HepG2 (cell line): ENCODE measurements around the gene SMIM12. TPM values are rescaled to one million over a fixed set of nuclear protein-coding genes. Genes with fewer than 3 reads are reported as not detected.

ENCODE experiments used
- ZBED4 ChIP-seq: sonication (generic); formaldehyde crosslinking; IDR thresholded peaks from 2 replicates; pipeline ENCODE4 v1.4.0; 2020; ENCODE audit warnings: missing genetic modification reagents, borderline replicate concordance
- ZKSCAN1 ChIP-seq: fragments of 150-350 bp; IDR thresholded peaks from 2 replicates; pipeline ENCODE4 v1.6.1; 2014; ENCODE audit warnings: low read length
- ZNF253 ChIP-seq: sonication (generic); formaldehyde crosslinking; IDR thresholded peaks from 2 replicates; pipeline ENCODE4 v1.8.0; 2022; ENCODE audit warnings: mild to moderate bottlenecking, missing genetic modification reagents, borderline replicate concordance
- ZNF318 ChIP-seq: sonication (generic); formaldehyde crosslinking; IDR thresholded peaks from 2 replicates; pipeline ENCODE4 v1.4.0; 2020; ENCODE audit warnings: mild to moderate bottlenecking, missing genetic modification reagents
- ZNF567 ChIP-seq: sonication (generic); formaldehyde crosslinking; IDR thresholded peaks from 2 replicates; pipeline ENCODE4 v1.8.1; 2023; ENCODE audit warnings: mild to moderate bottlenecking, missing genetic modification reagents, borderline replicate concordance
- ZSCAN21 ChIP-seq: sonication (generic); formaldehyde crosslinking; IDR thresholded peaks from 2 replicates; pipeline ENCODE4 v1.8.0; 2022; ENCODE audit warnings: mild to moderate bottlenecking, missing genetic modification reagents, moderate library complexity, borderline replicate concordance
- polyA plus RNA-seq, 8 experiments: library from polyadenylated mRNA; depleted of rRNA in 3 of 8; stranded (reverse) in 7 of 8; unstranded in 1 of 8; fragments of >200 nt; fragmentation: Illumina TruSeq in 4 of 8; extraction: Trizol in 4 of 8; gene quantifications; 2 replicates each; pipeline versions ENCODE4 v1.2.1 to v1.2.3, GENCODE V29; 2011 to 2016; ENCODE audit warnings: low read depth in 4 of 8, missing spikeins in 1 of 8, mixed read lengths in 1 of 8; ENCODE audit not compliant: insufficient read depth in 1 of 8
- total RNA-seq, 5 experiments: library from RNA; depleted of rRNA; stranded (reverse); fragments of >200 nt; fragmentation: Illumina TruSeq; extraction: Trizol; gene quantifications; 2 replicates each; pipeline ENCODE4 v1.2.3, GENCODE V29; 2016; ENCODE audit warnings: low read depth in 1 of 5
- TF ChIP-seq, protein P1 (sequence below): IDR thresholded peaks from 2 replicates; pipeline ENCODE4 v1.6.1; 2016; ENCODE audit warnings: low read depth, missing genetic modification reagents, missing compliant biosample characterization
- TF ChIP-seq, protein P2 (sequence below): sonication (generic); formaldehyde crosslinking; IDR thresholded peaks from 2 replicates; pipeline ENCODE4 v1.5.1; 2020; ENCODE audit warnings: mild to moderate bottlenecking, missing genetic modification reagents, borderline replicate concordance

Gene SMIM12
- total and polyA plus RNA-seq, 2 of the 13 experiments (the other 11 are each of a cell fraction or from before 2014, with no cell fraction given): 20.1 to 41.3 TPM

DNA sequence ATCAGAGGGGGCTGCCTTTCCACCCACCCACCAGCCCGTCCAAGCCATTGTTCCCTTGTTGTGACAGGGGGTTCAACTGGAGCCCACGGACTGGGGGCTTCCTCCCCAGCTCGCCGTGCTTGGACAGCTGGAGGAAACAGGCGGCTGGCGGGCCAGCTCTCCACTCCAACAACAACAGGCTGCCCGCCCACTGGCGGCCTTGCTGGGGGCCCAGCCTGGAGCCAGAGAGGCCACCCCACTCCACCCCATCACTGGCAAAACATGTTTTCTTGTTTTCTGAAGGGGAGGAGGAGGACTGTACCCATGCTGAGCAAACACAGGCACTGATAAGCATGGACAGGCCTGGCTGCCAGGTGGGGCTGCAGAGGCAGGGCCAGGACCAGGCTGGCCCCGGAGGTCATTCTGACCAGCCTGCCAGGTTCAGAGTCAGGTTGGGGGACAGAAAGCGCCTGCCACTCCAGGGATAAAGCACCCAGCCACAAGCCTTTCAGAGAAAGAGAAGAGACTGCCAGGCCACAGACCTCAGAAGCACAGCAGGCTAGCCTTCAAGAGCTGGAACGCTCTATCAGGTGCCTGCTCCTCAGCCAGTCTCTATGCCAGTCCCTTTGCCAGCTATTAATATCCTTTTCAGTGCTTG lies 34.0 kb downstream of the SMIM12 start (continued):
- TF ChIP-seq ZNF318 (CRISPR knock-in tag) (no peak), ZKSCAN1 (no peak), ZSCAN21 (CRISPR knock-in tag) (peak; percentile 36; the same call in 1 of the 2 replicates), ZBED4 (no peak), ZNF253 (CRISPR knock-in tag) (no peak), ZNF567 (CRISPR knock-in tag) (no peak)
- TF ChIP-seq, protein P1, sequence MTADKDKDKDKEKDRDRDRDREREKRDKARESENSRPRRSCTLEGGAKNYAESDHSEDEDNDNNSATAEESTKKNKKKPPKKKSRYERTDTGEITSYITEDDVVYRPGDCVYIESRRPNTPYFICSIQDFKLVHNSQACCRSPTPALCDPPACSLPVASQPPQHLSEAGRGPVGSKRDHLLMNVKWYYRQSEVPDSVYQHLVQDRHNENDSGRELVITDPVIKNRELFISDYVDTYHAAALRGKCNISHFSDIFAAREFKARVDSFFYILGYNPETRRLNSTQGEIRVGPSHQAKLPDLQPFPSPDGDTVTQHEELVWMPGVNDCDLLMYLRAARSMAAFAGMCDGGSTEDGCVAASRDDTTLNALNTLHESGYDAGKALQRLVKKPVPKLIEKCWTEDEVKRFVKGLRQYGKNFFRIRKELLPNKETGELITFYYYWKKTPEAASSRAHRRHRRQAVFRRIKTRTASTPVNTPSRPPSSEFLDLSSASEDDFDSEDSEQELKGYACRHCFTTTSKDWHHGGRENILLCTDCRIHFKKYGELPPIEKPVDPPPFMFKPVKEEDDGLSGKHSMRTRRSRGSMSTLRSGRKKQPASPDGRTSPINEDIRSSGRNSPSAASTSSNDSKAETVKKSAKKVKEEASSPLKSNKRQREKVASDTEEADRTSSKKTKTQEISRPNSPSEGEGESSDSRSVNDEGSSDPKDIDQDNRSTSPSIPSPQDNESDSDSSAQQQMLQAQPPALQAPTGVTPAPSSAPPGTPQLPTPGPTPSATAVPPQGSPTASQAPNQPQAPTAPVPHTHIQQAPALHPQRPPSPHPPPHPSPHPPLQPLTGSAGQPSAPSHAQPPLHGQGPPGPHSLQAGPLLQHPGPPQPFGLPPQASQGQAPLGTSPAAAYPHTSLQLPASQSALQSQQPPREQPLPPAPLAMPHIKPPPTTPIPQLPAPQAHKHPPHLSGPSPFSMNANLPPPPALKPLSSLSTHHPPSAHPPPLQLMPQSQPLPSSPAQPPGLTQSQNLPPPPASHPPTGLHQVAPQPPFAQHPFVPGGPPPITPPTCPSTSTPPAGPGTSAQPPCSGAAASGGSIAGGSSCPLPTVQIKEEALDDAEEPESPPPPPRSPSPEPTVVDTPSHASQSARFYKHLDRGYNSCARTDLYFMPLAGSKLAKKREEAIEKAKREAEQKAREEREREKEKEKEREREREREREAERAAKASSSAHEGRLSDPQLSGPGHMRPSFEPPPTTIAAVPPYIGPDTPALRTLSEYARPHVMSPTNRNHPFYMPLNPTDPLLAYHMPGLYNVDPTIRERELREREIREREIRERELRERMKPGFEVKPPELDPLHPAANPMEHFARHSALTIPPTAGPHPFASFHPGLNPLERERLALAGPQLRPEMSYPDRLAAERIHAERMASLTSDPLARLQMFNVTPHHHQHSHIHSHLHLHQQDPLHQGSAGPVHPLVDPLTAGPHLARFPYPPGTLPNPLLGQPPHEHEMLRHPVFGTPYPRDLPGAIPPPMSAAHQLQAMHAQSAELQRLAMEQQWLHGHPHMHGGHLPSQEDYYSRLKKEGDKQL (CRISPR knock-in tag): peak; percentile 71; the same call in 1 of the 2 replicates
- TF ChIP-seq, protein P2, sequence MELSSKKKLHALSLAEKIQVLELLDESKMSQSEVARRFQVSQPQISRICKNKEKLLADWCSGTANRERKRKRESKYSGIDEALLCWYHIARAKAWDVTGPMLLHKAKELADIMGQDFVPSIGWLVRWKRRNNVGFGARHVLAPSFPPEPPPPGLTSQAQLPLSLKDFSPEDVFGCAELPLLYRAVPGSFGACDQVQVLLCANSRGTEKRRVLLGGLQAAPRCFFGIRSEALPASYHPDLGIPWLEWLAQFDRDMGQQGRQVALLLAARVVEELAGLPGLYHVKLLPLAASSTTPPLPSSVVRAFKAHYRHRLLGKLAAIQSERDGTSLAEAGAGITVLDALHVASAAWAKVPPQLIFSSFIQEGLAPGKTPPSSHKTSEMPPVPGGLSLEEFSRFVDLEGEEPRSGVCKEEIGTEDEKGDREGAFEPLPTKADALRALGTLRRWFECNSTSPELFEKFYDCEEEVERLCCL (CRISPR knock-in tag): no peak
